HepG2 (cell line): ENCODE results near the gene DUSP9. TPM values are rescaled to one million over a fixed set of nuclear protein-coding genes. Genes with fewer than 3 reads are reported as not detected.

Experiments used
- ARID5B ChIP-seq: IDR thresholded peaks from 2 replicates; pipeline ENCODE4 v1.4.0; 2020; ENCODE audit warnings: mild to moderate bottlenecking, missing genetic modification reagents
- DR1 ChIP-seq: sonication (generic); formaldehyde crosslinking; IDR thresholded peaks from 2 replicates; pipeline ENCODE4 v1.8.0; 2021; ENCODE audit warnings: mild to moderate bottlenecking, missing genetic modification reagents, inconsistent platforms
- HDAC1 ChIP-seq: sonication (generic); formaldehyde crosslinking; IDR thresholded peaks from 2 replicates; pipeline ENCODE4 v1.5.1; 2020; ENCODE audit warnings: mild to moderate bottlenecking, missing genetic modification reagents
- KLF12 ChIP-seq: sonication (generic); formaldehyde crosslinking; IDR thresholded peaks from 2 replicates; pipeline ENCODE4 v1.4.0; 2020; ENCODE audit warnings: missing genetic modification reagents, borderline replicate concordance
- MLXIP ChIP-seq: sonication (generic); formaldehyde crosslinking; IDR thresholded peaks from 2 replicates; pipeline ENCODE4 v1.9.0; 2021; ENCODE audit warnings: missing genetic modification reagents, borderline replicate concordance
- NCOA5 ChIP-seq: sonication (generic); formaldehyde crosslinking; IDR thresholded peaks from 2 replicates; pipeline ENCODE4 v1.4.0; 2020; ENCODE audit warnings: missing genetic modification reagents
- SMAD9 ChIP-seq: sonication (generic); formaldehyde crosslinking; IDR thresholded peaks from 2 replicates; pipeline ENCODE4 v1.5.1; 2020; ENCODE audit warnings: mild to moderate bottlenecking, missing genetic modification reagents
- SUZ12 ChIP-seq: fragments of 150-350 bp; IDR thresholded peaks from 2 replicates; pipeline ENCODE4 v1.6.1; 2014; ENCODE audit warnings: low read depth, low read length
- TBX3 ChIP-seq: fragments of 450-650 bp; IDR thresholded peaks from 2 replicates; pipeline ENCODE4 v1.6.1; 2017; ENCODE audit warnings: antibody characterized with exemption, mild to moderate bottlenecking, inconsistent platforms, borderline replicate concordance
- TCF7 ChIP-seq: sonication (generic); IDR thresholded peaks from 2 replicates; pipeline ENCODE4 v1.6.1; 2016; ENCODE audit warnings: antibody characterized with exemption, low read depth
- TMF1 ChIP-seq: sonication (generic); formaldehyde crosslinking; IDR thresholded peaks from 2 replicates; pipeline ENCODE4 v1.8.1; 2022; ENCODE audit warnings: low read depth, missing genetic modification reagents
- ZBTB40 ChIP-seq, 2 experiments: fragments of 450-650 bp in 1 of 2; sonication (generic) in 1 of 2; formaldehyde crosslinking in 1 of 2; IDR thresholded peaks; 2 replicates each; pipeline versions ENCODE4 v1.6.1 to v1.8.0; 2016 to 2022; ENCODE audit warnings: antibody characterized with exemption in 1 of 2, mild to moderate bottlenecking in 1 of 2, missing genetic modification reagents in 1 of 2
- ZNF350 ChIP-seq: sonication (generic); formaldehyde crosslinking; IDR thresholded peaks from 2 replicates; pipeline ENCODE4 v1.4.0; 2020; ENCODE audit warnings: mild to moderate bottlenecking, low read depth, missing genetic modification reagents, borderline replicate concordance
- polyA plus RNA-seq, 8 experiments: library from polyadenylated mRNA; depleted of rRNA in 3 of 8; stranded (reverse) in 7 of 8; unstranded in 1 of 8; fragments of >200 nt; fragmentation: Illumina TruSeq in 4 of 8; extraction: Trizol in 4 of 8; gene quantifications; 2 replicates each; pipeline versions ENCODE4 v1.2.1 to v1.2.3, GENCODE V29; 2011 to 2016; ENCODE audit warnings: low read depth in 4 of 8, missing spikeins in 1 of 8, mixed read lengths in 1 of 8; ENCODE audit not compliant: insufficient read depth in 1 of 8
- total RNA-seq, 5 experiments: library from RNA; depleted of rRNA; stranded (reverse); fragments of >200 nt; fragmentation: Illumina TruSeq; extraction: Trizol; gene quantifications; 2 replicates each; pipeline ENCODE4 v1.2.3, GENCODE V29; 2016; ENCODE audit warnings: low read depth in 1 of 5

The DUSP9 gene
- total and polyA plus RNA-seq, 2 of the 13 experiments (the other 11 are each of a cell fraction or from before 2014, with no cell fraction given), result 235 to 435 TPM

- TF ChIP-seq ZBTB40 (IDR thresholded peaks at IDR 0.05), result no peak
- no peak for TF ChIP-seq ZBTB40 (CRISPR knock-in tag; IDR thresholded peaks at IDR 0.05)
- peak; percentile 77 for TF ChIP-seq ARID5B (CRISPR knock-in tag)
- no peak for TF ChIP-seq SUZ12
- no peak for TF ChIP-seq MLXIP (CRISPR knock-in tag)
- no peak; the same call in 1 of the 2 replicates for TF ChIP-seq DR1
- peak; percentile 63 for TF ChIP-seq ZNF350 (CRISPR knock-in tag)
- no peak; the same call in 1 of the 2 replicates for TF ChIP-seq KLF12 (CRISPR knock-in tag)
- TF ChIP-seq HDAC1 (CRISPR knock-in tag), result peak; percentile 73; the same call in 1 of the 2 replicates
- TF ChIP-seq SMAD9 (CRISPR knock-in tag), result no peak
- TF ChIP-seq NCOA5 (CRISPR knock-in tag), result no peak
- TF ChIP-seq TCF7, result no peak
- no peak for TF ChIP-seq TMF1 (CRISPR knock-in tag)
- TF ChIP-seq TBX3, result no peak
These were observed 23.5 kb upstream of the DUSP9 start (continued) for GRCh38 chrX:153623310-153624029.
